H9 (cell line): ENCODE data around the gene ENDOV. TPM values are rescaled to one million over a fixed set of nuclear protein-coding genes. Genes with fewer than 3 reads are reported as not detected.

ENCODE experiments used
- DNase-seq: peaks from one replicate; pipeline ENCODE4 v3.0.0-alpha.2; 2017
- H2AFZ ChIP-seq: one replicate; pipeline ENCODE4 v1.6.1; 2013; ENCODE audit warnings: mild to moderate bottlenecking, low read length, control low read depth, moderate library complexity
- H2AK5ac ChIP-seq: 2 replicates; pipeline ENCODE4 v1.6.1; 2013; ENCODE audit warnings: low read length, control low read depth, mixed read lengths; ENCODE audit not compliant: insufficient read length
- H2BK120ac ChIP-seq: one replicate; pipeline ENCODE4 v1.6.1; 2013; ENCODE audit warnings: low read depth, mild to moderate bottlenecking, low read length, control low read depth, inconsistent platforms; ENCODE audit not compliant: poor library complexity, severe bottlenecking
- H2BK12ac ChIP-seq: 2 replicates; pipeline ENCODE4 v1.6.1; 2013; ENCODE audit warnings: low read length, control low read depth, mixed read lengths, low read depth; ENCODE audit not compliant: insufficient read length
- H2BK15ac ChIP-seq: 2 replicates; pipeline ENCODE4 v1.6.1; 2013; ENCODE audit warnings: low read depth, low read length, control low read depth
- H2BK20ac ChIP-seq: one replicate; pipeline ENCODE4 v1.6.1; 2013; ENCODE audit warnings: low read depth, mild to moderate bottlenecking, low read length, control low read depth, inconsistent platforms; ENCODE audit not compliant: poor library complexity, severe bottlenecking
- H2BK5ac ChIP-seq: 2 replicates; pipeline ENCODE4 v1.6.1; 2013; ENCODE audit warnings: low read length, control low read depth, mixed read lengths; ENCODE audit not compliant: insufficient read length
- H3K14ac ChIP-seq: 2 replicates; pipeline ENCODE4 v1.6.1; 2013; ENCODE audit warnings: low read length, control low read depth; ENCODE audit not compliant: insufficient read depth
- H3K18ac ChIP-seq: 2 replicates; pipeline ENCODE4 v1.6.1; 2013; ENCODE audit warnings: low read depth, mild to moderate bottlenecking, mixed read lengths, low read length, control low read depth; ENCODE audit not compliant: insufficient read length
- H3K23ac ChIP-seq: 2 replicates; pipeline ENCODE4 v1.6.1; 2013; ENCODE audit warnings: low read length, control low read depth, mixed read lengths, low read depth; ENCODE audit not compliant: insufficient read length
- H3K23me2 ChIP-seq: 2 replicates; pipeline ENCODE4 v1.6.1; 2013; ENCODE audit warnings: low read depth, mild to moderate bottlenecking, mixed read lengths, low read length, control low read depth; ENCODE audit not compliant: insufficient read length, poor library complexity, severe bottlenecking
- H3K27ac ChIP-seq: 2 replicates; pipeline ENCODE4 v1.5.1; 2013; ENCODE audit warnings: low read length, control low read depth, mixed read lengths, low read depth; ENCODE audit not compliant: insufficient read length
- H3K27me3 ChIP-seq: 2 replicates; pipeline ENCODE4 v1.6.1; 2013; ENCODE audit warnings: low read length, control low read depth, inconsistent platforms; ENCODE audit not compliant: insufficient read depth
- H3K4ac ChIP-seq: 2 replicates; pipeline ENCODE4 v1.6.1; 2013; ENCODE audit warnings: low read depth, mild to moderate bottlenecking, control low read depth, inconsistent platforms, low read length, moderate library complexity
- H3K4me1 ChIP-seq: 2 replicates; pipeline ENCODE4 v1.6.1; 2013; ENCODE audit warnings: low read length, control low read depth, inconsistent platforms; ENCODE audit not compliant: insufficient read depth
- H3K4me2 ChIP-seq: 2 replicates; pipeline ENCODE4 v1.6.1; 2013; ENCODE audit warnings: low read length, control low read depth, mixed read lengths; ENCODE audit not compliant: insufficient read length, insufficient read depth
- H3K56ac ChIP-seq: 2 replicates; pipeline ENCODE4 v1.6.1; 2013; ENCODE audit warnings: low read depth, mild to moderate bottlenecking, mixed read lengths, low read length, control low read depth; ENCODE audit not compliant: insufficient read length
- H3K79me1 ChIP-seq: 2 replicates; pipeline ENCODE4 v1.6.1; 2013; ENCODE audit warnings: low read depth, mild to moderate bottlenecking, moderate library complexity, low read length, control low read depth, inconsistent platforms; ENCODE audit not compliant: insufficient read depth, poor library complexity, severe bottlenecking
- H3K79me2 ChIP-seq: 2 replicates; pipeline ENCODE4 v1.6.1; 2013; ENCODE audit warnings: low read length, control low read depth, inconsistent platforms; ENCODE audit not compliant: insufficient read depth
- H3K9ac ChIP-seq: 2 replicates; pipeline ENCODE4 v1.6.1; 2013; ENCODE audit warnings: low read length, control low read depth, mixed read lengths; ENCODE audit not compliant: insufficient read length; ENCODE audit errors: extremely low read depth
- H3K9me3 ChIP-seq: one replicate; pipeline ENCODE4 v1.6.1; 2013; ENCODE audit warnings: low read depth, low read length, inconsistent platforms; ENCODE audit not compliant: control insufficient read depth
- H3T11ph ChIP-seq: one replicate; pipeline ENCODE4 v1.6.1; 2013; ENCODE audit warnings: mild to moderate bottlenecking, low read length, control low read depth, inconsistent platforms
- H4K20me1 ChIP-seq: one replicate; pipeline ENCODE4 v1.6.1; 2013; ENCODE audit not compliant: control insufficient read depth, insufficient read length, insufficient read depth
- H4K5ac ChIP-seq: 2 replicates; pipeline ENCODE4 v1.6.1; 2013; ENCODE audit warnings: low read depth, mild to moderate bottlenecking, mixed read lengths, low read length, control low read depth; ENCODE audit not compliant: insufficient read length
- H4K8ac ChIP-seq: replicated peaks from 2 replicates; pipeline ENCODE4 v1.6.1; 2013; ENCODE audit warnings: low read length, control low read depth, mixed read lengths, low read depth; ENCODE audit not compliant: insufficient read length
- H4K91ac ChIP-seq: 2 replicates; pipeline ENCODE4 v1.6.1; 2013; ENCODE audit warnings: low read depth, mild to moderate bottlenecking, moderate library complexity, mixed read lengths, low read length, control low read depth; ENCODE audit not compliant: insufficient read length
- H3K27ac Mint-ChIP-seq, 3 experiments: 2 replicates in 2 of 3; 3 replicates in 1 of 3; pipeline ENCODE4 v1.8.0; 2020 to 2021; ENCODE audit warnings: mixed read lengths in 3 of 3, mild to moderate bottlenecking in 1 of 3, moderate library complexity in 1 of 3
- H3K27me3 Mint-ChIP-seq: 2 replicates; pipeline ENCODE4 v1.8.0; 2021; ENCODE audit warnings: low read depth, mild to moderate bottlenecking, moderate library complexity, mixed read lengths
- H3K36me3 Mint-ChIP-seq, 3 experiments: 2 replicates in 2 of 3; 3 replicates in 1 of 3; pipeline ENCODE4 v1.8.0; 2020 to 2021; ENCODE audit warnings: low read depth in 3 of 3, mixed read lengths in 3 of 3; ENCODE audit not compliant: insufficient read depth in 1 of 3
- H3K4me1 Mint-ChIP-seq, 2 experiments: 2 replicates each; pipeline ENCODE4 v1.8.0; 2020; ENCODE audit warnings: mixed read lengths in 2 of 2
- H3K4me3 Mint-ChIP-seq, 2 experiments: 2 replicates in 1 of 2; 3 replicates in 1 of 2; pipeline ENCODE4 v1.8.0; 2020 to 2021; ENCODE audit warnings: mild to moderate bottlenecking in 2 of 2, mixed read lengths in 2 of 2, moderate library complexity in 1 of 2
- H3K9me3 Mint-ChIP-seq, 2 experiments: 2 replicates in 1 of 2; 3 replicates in 1 of 2; pipeline ENCODE4 v1.8.0; 2020; ENCODE audit warnings: mild to moderate bottlenecking in 2 of 2, mixed read lengths in 2 of 2, moderate library complexity in 1 of 2
- WGBS: extraction: QIAGEN DNeasy Blood & Tissue Kit; methylation state at CpG from one replicate; pipeline ENCODE4 v1.1.7; 2013; ENCODE audit warnings: missing lambda C conversion rate, low lambda C conversion rate, mixed read lengths; ENCODE audit not compliant: insufficient read length; ENCODE audit errors: extremely low coverage; 5-methylcytosine and 5-hydroxymethylcytosine counted together
- total RNA-seq: library from RNA; stranded (reverse); gene quantifications from 2 replicates; pipeline ENCODE4 v1.2.1, GENCODE V29; 2021
- TF ChIP-seq, protein P1 (sequence below): fragments of 200-600 bp; sonication (generic); conservative IDR thresholded peaks from 3 replicates; pipeline ENCODE4 v1.8.0; 2021; ENCODE audit warnings: antibody characterized with exemption, mild to moderate bottlenecking

The ENDOV gene
- total RNA-seq, 1 experiment from 2014 or later: 17.1 TPM

DNA sequence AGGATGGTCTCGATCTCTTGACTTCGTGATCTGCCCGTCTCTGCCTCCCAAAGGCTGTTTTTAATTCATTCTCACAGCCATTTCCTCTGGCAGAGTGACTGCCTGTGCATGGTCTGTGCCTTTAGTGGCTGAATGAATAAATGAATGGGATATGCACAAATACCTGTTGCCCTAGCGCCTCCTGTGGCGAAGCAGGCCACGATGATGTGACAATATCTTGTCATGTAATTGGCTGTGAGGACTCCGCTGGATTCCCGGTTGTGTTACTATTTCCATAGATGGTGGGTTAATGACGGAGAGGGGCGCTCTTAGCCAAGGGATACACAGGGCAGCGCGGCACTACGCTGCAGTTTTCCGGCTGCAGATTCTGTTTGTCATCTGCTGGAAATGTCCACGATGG lies 26.8 kb upstream of the ENDOV start:
- TF ChIP-seq, protein P1, sequence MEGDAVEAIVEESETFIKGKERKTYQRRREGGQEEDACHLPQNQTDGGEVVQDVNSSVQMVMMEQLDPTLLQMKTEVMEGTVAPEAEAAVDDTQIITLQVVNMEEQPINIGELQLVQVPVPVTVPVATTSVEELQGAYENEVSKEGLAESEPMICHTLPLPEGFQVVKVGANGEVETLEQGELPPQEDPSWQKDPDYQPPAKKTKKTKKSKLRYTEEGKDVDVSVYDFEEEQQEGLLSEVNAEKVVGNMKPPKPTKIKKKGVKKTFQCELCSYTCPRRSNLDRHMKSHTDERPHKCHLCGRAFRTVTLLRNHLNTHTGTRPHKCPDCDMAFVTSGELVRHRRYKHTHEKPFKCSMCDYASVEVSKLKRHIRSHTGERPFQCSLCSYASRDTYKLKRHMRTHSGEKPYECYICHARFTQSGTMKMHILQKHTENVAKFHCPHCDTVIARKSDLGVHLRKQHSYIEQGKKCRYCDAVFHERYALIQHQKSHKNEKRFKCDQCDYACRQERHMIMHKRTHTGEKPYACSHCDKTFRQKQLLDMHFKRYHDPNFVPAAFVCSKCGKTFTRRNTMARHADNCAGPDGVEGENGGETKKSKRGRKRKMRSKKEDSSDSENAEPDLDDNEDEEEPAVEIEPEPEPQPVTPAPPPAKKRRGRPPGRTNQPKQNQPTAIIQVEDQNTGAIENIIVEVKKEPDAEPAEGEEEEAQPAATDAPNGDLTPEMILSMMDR: peak; percentile 46; the same call in 2 of the 3 replicates
- Histone ChIP-seq H3K27ac (no peak overlapping the region), H3K9me3 (no peaks in the 10 kb centered on the region), H4K91ac (no peak overlapping the region), H3K23me2 (no peaks in the 10 kb centered on the region), H3T11ph (no peak overlapping the region), H3K18ac (no peak overlapping the region), H4K5ac (no peak overlapping the region), H3K9ac (no peak overlapping the region), H3K14ac (no peak overlapping the region), H3K27me3 (no peaks in the 10 kb centered on the region), H3K4me2 (no peak overlapping the region), H4K8ac (no peak overlapping the region), H2BK5ac (no peak overlapping the region), H2BK12ac (no peak overlapping the region), H2AK5ac (no peak overlapping the region), H2AFZ (no peak overlapping the region), H2BK120ac (no peak overlapping the region), H3K4me1 (no peaks in the 10 kb centered on the region), H2BK20ac (no peak overlapping the region), H4K20me1 (no peaks in the 10 kb centered on the region), H3K79me1 (no peaks in the 10 kb centered on the region), H3K4ac (no peak overlapping the region), H2BK15ac (no peak overlapping the region), H3K79me2 (no peaks in the 10 kb centered on the region), H3K56ac (no peak overlapping the region), H3K23ac (no peak overlapping the region)
- Mint-ChIP-seq H3K27ac (no peak overlapping the region; a peak in 1 of 7 replicates), H3K9me3 (no peaks in the 10 kb centered on the region), H3K27me3 (no peaks in the 10 kb centered on the region), H3K4me1 (peaks cover 0 to 4% of the 10 kb centered on the region in 2 experiments; a peak in 1 of 4 replicates), H3K4me3 (no peak overlapping the region), H3K36me3 (peaks cover 11 to 66% (median 63%) of the 10 kb centered on the region in 3 experiments; a peak in 6 of 7 replicates)
- no CpG with 5 or more reads among the region's 15 CpGs for WGBS
- no peak for DNase-seq
